ENCODE results near the gene C16orf89.

The C16orf89 gene

GRCh38 chr16:5002699-5003143 is 63.0 kb downstream of the C16orf89 start:
- DNase-seq: no peak

- DNase-seq: no peak
Observed at GRCh38 chr16:5001986-5002385, 63.8 kb downstream of the C16orf89 start.

DNA sequence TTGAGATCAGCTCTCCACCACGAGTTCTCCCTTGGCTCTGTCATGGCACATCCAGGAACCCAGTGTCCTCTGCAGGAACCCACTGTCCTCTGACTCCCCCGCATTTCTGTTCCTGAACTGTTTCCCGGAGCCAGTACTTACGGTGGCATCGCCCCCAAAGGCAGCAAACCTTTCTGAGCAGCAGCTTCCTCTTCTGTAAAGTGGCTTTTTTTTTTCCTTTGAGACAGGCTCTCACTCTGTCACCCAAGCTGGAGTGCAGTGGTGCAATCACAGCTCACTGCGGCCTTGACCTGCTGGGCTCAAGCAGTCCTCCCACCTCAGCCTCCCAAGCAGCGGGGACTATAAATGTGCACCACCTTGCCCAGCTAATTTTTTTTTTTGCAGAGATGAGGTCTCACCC is 64.2 kb downstream of the C16orf89 start:
- DNase-seq: no peak

GRCh38 chr16:5000573-5001001 is 65.2 kb downstream of the C16orf89 start:
- DNase-seq: no peak

DNA sequence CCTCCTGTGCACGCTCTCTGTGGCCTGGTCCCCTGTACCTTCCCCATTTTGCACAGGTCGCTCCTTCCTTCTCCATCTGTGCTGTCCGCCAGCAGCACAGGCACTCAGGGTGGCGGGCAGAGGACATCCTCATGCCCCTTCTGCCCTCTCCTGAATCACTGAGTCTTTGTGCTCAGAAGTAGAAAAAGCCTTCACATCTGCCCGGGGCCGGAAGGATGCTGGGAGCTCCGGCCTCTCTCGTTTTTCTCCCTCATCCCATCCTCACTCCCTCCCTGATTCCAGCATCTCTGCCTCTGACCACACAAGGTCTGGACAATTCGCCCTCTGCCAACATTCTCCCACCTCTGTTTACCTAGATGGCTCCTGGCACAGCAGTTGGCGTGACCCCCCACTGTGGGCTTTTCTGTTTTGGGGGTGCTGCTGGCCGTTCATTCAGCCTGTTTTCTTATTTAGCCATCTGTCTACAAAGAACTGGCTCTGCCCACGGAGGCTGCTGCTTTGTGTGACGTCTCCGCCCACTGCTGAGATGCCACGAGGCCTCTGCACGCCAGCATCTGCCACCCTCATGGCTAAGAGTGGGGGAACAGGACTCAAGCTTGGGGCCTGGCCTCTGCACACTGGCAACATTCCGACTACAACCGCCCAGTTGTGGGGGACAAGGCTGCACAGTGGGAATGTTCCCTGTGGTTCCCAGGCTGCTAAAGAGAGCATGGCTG is 70.9 kb downstream of the C16orf89 start:
- DNase-seq: no peak

Measured in activated CD4-positive, alpha-beta T cell treated with anti-CD3 and anti-CD28 coated beads, Interleukin-2, Interleukin-6, amounts not matched to agents 100 ng/mL and 50 ng/mL, durations not matched to agents 16 hours and 8 hours (primary cell).